Breast epithelium (tissue), 4 donors: ENCODE data around the gene EED. TPM values are rescaled to one million over a fixed set of nuclear protein-coding genes. Genes with fewer than 3 reads are reported as not detected.

Source experiments
- DNase-seq, 2 donors: peaks; one replicate each; pipeline ENCODE4 v3.0.0-alpha.2; 2019; ENCODE audit warnings: low spot score in 2 of 2
- H3K27ac ChIP-seq, 2 donors: fragments of 200-600 bp; sonication (generic) in 1 of 2; one replicate each; pipeline ENCODE4 v1.5.1; 2016 to 2019; ENCODE audit warnings: mild to moderate bottlenecking in 1 of 2
- H3K27me3 ChIP-seq, 2 donors: fragments of 200-600 bp; sonication (generic) in 1 of 2; one replicate each; pipeline versions ENCODE4 v1.5.1 to v1.6.0; 2017 to 2019; ENCODE audit warnings: control low read depth in 1 of 2, mild to moderate bottlenecking in 1 of 2
- H3K36me3 ChIP-seq: fragments of 200-600 bp; one replicate; pipeline ENCODE4 v1.5.1; 2019
- H3K4me1 ChIP-seq, 2 donors: fragments of 200-600 bp; sonication (generic); one replicate each; pipeline ENCODE4 v1.5.1; 2016 to 2019; ENCODE audit warnings: control low read depth in 1 of 2
- H3K4me3 ChIP-seq, 3 donors: fragments of 200-600 bp; sonication (generic); 1 replicate in 2 of 3; 2 replicates in 1 of 3; pipeline ENCODE4 v1.5.1; 2016 to 2019; ENCODE audit warnings: mild to moderate bottlenecking in 3 of 3, moderate library complexity in 2 of 3
- H3K9me3 ChIP-seq, 2 donors: fragments of 200-600 bp; sonication (generic) in 1 of 2; one replicate each; pipeline ENCODE4 v1.5.1; 2016 to 2019; ENCODE audit warnings: control low read depth in 1 of 2
- CTCF ChIP-seq, 3 donors: fragments of 450-650 bp; IDR thresholded peaks; one replicate each; pipeline ENCODE4 v1.5.1; 2016 to 2017; ENCODE audit warnings: antibody characterized with exemption in 3 of 3, mild to moderate bottlenecking in 3 of 3, moderate library complexity in 3 of 3
- POLR2A ChIP-seq: fragments of 450-650 bp; IDR thresholded peaks from one replicate; pipeline ENCODE4 v1.6.1; 2016; ENCODE audit warnings: antibody characterized with exemption, mild to moderate bottlenecking, moderate library complexity
- POLR2AphosphoS5 ChIP-seq, 3 donors: sonication (generic); formaldehyde crosslinking; IDR thresholded peaks; one replicate each; pipeline ENCODE4 v1.6.1; 2017; ENCODE audit warnings: antibody characterized with exemption in 3 of 3
- intact Hi-C: fragments of 100-400 bp; cut with DNase I; formaldehyde crosslinking; loops from one replicate; pipeline ENCODE4 v1.15.1; 2023; ENCODE audit warnings: low total_unique reads
- total RNA-seq, 3 donors: library from RNA; depleted of rRNA; stranded (reverse); fragments of >200 nt; gene quantifications; one replicate each; pipeline ENCODE4 v1.1.0, GENCODE V29; 2016

Gene EED
- 10 to 100 TPM; 14.6 to 39.4 (median 26.2) TPM for total RNA-seq

GRCh38 chr11:86244522-86245368 lies at the start of gene EED:
Gene EED, plus strand, starts transcription at chr11:86244753. Its CDS starts 477 bp downstream, at chr11:86245230.
- H3K4me3 ChIP-seq, result peak within 1 kb of the TSS; percentile 74 to 81 (median 80)
- TF ChIP-seq POLR2A (peak; percentile 62), CTCF (IDR thresholded peaks at IDR 0.05) (peak in 2 of 3 donors; percentile 17 to 34), POLR2AphosphoS5 (IDR thresholded peaks at IDR 0.05) (peak; percentile 82 to 93 (median 87))
- H3K27ac ChIP-seq, result peak within 1 kb of the TSS; percentile 95 to 97
- no peaks in the 10 kb centered on the region for H3K9me3 ChIP-seq
- H3K36me3 ChIP-seq, result no peaks in the 10 kb centered on the region
- intact Hi-C loops, result no loop called here
- H3K27me3 ChIP-seq, result no peaks in the 10 kb centered on the region
- peaks cover 0 to 8% of the 10 kb centered on the region in 2 donors for H3K4me1 ChIP-seq
- peak; percentile 90 to 94 for DNase-seq

GRCh38 chr11:86194998-86195397 lies 49.6 kb upstream of the EED start:
- no peak for TF ChIP-seq POLR2AphosphoS5 (IDR thresholded peaks at IDR 0.05)
- no peak for TF ChIP-seq POLR2A
- TF ChIP-seq CTCF (IDR thresholded peaks at IDR 0.05), result no peak
- H3K36me3 ChIP-seq, result no peaks in the 10 kb centered on the region
- intact Hi-C loops, result loop anchor here (10.0 kb wide), 1 partner anchor 160 kb away; no protein-coding TSS in a partner anchor
- H3K4me3 ChIP-seq, result no peak overlapping the region
- no peaks in the 10 kb centered on the region for H3K4me1 ChIP-seq
- H3K27ac ChIP-seq, result no peak overlapping the region
- H3K9me3 ChIP-seq, result no peaks in the 10 kb centered on the region
- no peaks in the 10 kb centered on the region for H3K27me3 ChIP-seq
- DNase-seq, result no peak

GRCh38 chr11:86196085-86196696 lies 48.4 kb upstream of the EED start:
- no peak for TF ChIP-seq POLR2AphosphoS5 (IDR thresholded peaks at IDR 0.05)
- TF ChIP-seq CTCF (IDR thresholded peaks at IDR 0.05), result no peak
- no peak for TF ChIP-seq POLR2A
- Histone ChIP-seq H3K27ac (no peak overlapping the region), H3K9me3 (no peaks in the 10 kb centered on the region), H3K36me3 (no peaks in the 10 kb centered on the region), H3K4me1 (no peaks in the 10 kb centered on the region), H3K27me3 (no peaks in the 10 kb centered on the region), H3K4me3 (no peak overlapping the region)
- no peak for DNase-seq
- intact Hi-C loops, result loop anchor here (10.0 kb wide), 1 partner anchor 161 kb away; no protein-coding TSS in a partner anchor

GRCh38 chr11:86196913-86197312 lies 47.6 kb upstream of the EED start:
- Histone ChIP-seq H3K4me1 (no peaks in the 10 kb centered on the region), H3K9me3 (no peaks in the 10 kb centered on the region), H3K27me3 (no peaks in the 10 kb centered on the region), H3K4me3 (no peak overlapping the region), H3K27ac (no peak overlapping the region), H3K36me3 (no peaks in the 10 kb centered on the region)
- no peak for TF ChIP-seq CTCF (IDR thresholded peaks at IDR 0.05)
- no peak for TF ChIP-seq POLR2AphosphoS5 (IDR thresholded peaks at IDR 0.05)
- TF ChIP-seq POLR2A, result no peak
- intact Hi-C loops, result loop anchor here (10.0 kb wide), 1 partner anchor 162 kb away; no protein-coding TSS in a partner anchor
- DNase-seq, result no peak

- TF ChIP-seq POLR2A (no peak), POLR2AphosphoS5 (IDR thresholded peaks at IDR 0.05) (no peak), CTCF (IDR thresholded peaks at IDR 0.05) (no peak)
- DNase-seq, result no peak
- intact Hi-C loops, result loop anchor here (10.0 kb wide), 1 partner anchor 163 kb away; no protein-coding TSS in a partner anchor
- Histone ChIP-seq H3K4me3 (no peak overlapping the region), H3K4me1 (no peaks in the 10 kb centered on the region), H3K9me3 (no peaks in the 10 kb centered on the region), H3K27ac (no peak overlapping the region), H3K27me3 (no peaks in the 10 kb centered on the region), H3K36me3 (no peaks in the 10 kb centered on the region)
Observed at GRCh38 chr11:86197448-86197847, 47.1 kb upstream of the EED start.
